ENCODE data around the gene IRX3.
A peak's percentile ranks its signal among the peaks of the same experiment; 100 is the strongest.

Gene IRX3

DNA sequence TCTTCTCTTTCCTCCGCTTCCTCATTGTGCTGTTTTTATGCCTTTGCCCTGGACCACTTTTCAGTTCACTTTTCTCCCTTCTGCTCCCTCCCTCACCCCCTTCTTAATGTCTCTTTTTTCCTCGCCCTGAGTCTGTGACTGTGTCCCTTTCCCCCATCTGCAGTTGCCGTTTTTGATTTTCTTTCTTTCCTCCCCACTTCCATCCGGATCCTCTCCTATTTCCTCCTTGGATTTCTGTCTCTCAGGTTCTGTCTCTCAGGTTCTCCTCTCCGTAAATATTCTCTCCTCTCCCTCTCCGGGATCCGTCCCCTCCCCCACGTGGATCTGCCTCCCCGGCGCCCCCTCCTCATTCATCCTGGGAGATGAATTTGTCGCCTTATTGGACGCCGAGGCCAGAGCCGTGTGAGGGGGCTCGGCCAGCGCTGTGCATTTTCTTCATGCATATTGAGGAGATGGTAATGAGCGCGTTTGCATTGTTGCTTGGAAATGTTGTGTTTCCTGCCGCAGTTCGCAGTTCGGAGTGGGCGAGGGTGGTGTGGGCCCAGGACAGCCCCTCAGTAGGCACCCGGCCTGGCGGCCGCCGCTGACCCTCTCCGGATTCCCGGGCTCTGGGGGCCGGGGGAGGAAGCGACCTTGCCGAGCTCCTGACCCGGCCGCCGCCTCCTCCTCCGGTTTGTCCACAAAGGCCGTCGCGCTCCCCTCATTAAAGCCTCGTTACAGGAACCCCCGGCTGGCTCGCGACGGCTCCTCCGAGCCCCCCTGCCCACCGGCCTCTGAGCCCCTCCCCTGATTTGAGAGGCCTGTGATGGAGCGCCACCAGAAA is 4.5 kb upstream of the IRX3 start:
- no peak for DNase-seq

DNA sequence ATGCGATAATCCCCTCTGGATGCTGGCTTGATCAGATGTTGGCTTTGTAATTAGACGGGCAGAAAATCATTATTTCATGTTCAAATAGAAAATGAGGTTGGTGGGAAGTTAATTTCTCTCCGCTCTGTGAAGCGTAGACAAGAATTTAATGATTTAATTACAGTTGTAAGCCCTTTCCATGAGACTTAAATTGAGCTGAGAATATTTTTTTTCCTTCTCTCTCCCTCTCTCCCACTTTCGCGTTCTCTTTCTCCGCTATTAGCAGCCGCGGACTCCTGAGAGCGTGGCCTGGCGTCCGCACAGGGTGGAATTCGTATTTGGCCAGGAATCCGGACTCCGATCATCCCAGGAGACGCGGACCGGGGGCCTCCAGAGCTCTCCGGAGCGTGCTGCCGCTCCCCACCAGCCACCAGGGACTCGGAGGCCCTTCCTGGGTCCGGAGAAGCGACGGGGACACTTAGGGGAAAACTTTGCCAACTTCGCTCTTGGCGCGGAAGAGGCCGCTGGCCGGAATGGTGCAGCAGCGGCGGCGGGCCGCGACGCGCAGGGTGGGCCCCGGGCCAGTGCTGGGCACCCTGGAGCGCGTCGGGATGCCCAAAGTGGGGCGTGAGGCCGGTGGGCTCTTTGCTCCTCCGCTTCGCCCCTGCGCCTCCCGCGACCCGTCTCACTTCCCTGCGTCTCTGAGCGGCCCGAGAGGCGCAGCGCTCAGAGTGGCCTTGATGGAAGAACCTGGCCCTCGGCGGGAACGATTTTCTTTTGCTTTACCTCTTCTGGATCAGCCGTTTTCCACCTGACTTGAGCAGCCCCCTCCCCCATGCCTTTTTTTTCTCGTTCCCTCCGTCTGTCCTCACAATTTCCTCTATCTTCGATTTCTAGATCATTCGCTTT is 3.6 kb upstream of the IRX3 start:
- DNase-seq: no peak

DNA sequence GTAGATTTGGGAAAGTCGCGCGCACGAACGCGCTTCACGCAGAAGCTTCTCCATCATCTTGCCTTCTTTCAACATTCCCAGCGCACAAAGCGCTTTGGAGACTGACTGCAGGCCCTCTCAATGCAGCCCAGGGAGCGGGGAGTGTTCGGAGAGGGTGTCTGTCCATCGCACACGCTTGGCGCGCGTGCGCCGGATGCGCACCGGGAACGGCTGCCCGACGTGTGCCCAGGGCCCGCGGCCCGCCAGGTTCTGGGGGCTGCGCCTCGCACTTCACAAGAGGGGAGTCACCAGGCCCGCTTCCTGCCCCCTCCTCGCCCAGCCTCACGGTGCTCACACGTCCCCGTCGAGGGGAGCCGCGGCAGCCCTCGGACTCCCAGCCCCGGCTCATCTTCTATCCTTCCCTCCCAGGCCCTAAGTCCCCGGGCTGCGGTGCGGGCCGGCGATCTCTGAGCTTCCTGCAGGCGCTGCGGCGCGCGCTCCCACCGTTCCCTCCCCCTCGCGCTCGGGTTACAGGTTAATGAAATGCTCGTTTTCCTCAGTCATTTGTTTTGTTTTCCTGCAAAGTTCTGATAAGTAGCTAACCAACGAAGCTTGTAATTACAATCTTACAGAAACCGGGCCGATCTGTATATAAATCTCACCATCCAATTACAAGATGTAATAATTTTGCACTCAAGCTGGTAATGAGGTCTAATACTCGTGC is 2.8 kb upstream of the IRX3 start:
- no peak for DNase-seq

DNA sequence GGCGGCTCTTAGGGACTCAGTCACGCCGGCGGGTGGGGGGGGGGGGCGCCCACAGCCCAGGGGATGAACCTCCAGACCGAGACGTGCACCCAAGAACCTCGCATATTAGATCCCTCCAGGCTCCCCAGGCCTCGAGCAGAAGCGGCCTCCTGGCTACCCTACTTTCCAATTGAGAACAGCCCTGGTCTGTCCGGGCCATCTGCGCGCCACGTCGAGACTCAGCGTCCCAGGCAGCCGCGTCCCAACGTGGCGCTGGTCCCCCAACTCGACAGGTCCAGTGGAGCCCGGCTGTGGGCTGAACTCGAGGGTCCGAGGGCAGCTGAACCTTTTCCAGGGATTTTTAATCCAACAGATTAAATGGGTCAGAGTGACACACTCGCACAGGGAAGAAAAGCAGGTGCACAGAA is 2.3 kb upstream of the IRX3 start:
- no peak for DNase-seq

DNA sequence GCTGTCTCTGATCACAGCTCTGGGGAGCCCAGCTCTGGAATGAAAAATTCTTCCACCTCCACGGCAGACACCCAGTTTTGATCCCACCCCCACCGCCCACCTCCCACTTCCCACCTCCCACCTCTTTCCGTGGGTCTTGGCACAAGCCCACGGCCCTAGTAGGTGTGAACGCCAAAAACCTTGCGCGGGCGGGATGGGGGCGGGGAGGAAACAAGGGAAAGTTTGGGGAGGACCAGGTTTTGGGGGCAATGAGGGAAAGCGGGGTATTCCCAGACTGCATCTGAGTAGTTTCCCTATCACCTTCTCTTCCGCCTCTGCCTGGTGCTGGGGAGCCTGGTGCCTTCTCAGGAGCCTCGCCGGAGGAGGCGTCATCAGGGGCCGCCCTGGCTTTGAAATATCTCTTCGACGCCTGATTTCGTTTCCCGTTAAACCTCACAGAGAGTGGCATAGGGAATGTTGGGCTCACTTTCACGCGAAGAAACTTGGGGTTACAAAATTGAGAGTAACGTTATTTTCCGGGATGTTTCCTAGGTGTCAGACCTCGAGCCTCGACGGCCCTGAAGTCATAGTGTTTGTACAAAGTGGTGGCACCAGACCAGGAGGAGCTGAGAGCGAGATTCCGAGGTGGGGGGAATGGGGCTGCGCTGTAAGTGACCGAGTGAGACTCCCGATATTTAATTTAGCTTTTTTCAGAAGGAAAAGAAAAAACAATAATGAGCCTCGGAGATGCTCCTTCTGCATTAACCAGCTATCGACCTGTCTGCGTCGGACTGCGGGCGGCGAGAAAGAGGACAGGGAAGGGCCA is 1.6 kb upstream of the IRX3 start:
- DNase-seq: no peak

DNA sequence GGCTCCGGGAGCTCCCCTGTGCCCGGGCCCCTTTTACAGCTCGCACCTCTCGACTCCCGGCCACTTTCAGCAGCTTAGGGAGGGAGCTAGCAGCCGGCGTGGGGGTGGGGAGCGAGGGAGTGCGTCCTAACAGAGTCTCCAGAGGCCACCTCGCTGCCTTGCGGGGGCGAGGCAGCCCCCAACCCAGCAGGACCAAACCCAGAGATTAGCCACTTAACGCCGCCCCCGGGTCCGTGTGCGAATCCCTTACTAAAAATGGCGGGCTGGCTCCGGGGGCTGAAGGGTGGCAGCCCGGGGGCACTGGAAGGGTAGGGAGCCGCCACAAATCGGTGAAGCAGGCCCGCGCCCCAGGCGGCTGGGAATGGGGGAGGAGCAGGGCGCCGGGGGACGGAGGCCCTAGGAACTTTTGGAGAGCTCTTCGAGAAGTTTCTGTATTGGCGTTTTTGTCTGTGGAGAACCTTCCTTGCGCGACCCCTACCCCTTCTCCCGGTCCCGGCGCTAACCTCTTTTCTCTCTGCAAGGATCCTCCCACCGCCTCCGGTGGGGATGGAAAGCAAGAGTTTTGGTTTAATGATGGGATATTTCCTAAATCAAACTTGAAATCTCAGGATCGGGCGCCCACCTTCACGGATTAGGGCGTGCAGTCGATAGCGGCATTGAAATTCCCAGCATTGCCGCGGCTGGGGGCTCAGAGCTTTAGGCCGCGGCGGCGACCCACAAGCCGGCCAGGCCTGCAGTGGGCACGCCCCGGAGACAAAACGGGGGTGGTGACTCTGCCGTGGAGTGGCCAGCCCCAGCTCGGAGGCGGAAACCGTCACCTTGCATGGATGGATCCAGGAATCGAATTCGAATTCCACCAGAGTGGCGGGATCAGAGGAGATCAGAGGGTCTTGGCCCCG is 793 bp upstream of the IRX3 start:
- no peak for DNase-seq

DNA sequence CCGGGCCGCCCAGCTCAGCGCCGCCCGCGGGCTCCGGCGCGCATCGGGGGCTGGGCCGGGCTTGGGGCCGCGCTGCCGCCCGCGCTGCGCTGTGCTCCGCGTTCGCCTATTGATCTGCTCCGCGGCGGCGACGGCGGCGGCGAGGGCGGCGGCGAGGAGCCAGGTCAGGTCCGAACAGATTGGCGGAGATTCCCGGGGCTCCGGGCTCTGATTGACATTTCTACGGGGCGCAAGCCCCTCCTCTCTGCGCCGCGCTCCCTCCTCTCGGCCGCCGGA is 559 bp downstream of the IRX3 start:
- DNase-seq: no peak

DNA sequence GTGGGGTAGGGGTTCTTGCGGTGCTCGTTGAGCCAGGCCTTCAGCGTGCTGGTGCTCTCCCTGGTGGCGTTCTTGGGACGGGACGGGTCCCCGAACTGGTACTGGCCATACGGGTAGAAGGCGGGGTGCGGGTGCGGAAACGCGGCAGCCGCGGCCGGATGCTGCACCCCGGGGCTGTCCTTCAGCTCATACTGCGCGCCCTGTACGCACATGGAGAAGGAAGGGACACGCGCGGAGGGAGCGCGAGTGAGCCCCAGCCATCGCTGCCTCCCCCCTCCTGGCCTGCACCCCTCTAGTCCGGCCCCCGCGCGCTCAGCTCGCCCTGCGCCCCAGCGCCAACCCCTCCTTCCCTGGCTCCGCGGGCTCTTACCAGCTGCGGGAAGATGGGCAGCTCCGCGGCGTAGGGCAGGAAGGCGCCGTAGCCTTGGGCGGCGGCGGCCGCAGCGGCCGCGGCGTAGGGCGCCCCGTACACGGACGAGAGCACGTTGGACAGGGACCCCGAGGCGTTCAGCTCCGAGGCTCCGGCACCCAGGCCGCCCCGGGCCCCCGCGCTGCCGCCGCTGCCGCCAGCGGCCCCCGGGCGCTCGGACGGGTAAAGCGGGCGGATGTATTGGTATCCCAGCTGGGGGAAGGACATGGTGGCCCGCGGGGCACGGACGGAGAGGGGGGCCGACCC is 1.0 kb downstream of the IRX3 start:
- no peak for DNase-seq

DNA sequence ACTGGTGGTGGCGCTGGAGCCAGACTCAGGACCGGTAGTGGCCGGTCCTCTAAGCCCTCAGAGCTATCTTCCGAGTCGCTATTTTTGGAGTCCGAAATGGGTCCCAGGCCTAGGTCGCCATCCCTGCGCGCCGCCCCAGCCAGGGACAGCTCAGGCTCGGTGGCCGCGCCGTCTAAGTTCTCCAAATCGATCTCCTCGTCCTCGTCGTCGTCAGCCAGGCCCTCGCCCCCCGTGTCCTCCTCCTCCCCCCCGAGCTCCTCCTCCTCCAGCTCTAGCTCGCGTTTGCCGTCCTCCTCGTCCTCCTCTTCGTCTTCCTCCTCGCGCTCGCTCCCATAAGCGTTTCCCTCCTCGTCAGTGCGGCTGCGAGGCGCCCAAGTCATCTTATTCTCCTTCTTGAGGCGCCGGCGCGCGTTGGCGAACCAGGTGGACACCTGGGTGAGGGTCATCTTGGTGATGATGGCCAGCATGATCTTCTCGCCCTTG is 1.6 kb downstream of the IRX3 start:
- DNase-seq: no peak

DNA sequence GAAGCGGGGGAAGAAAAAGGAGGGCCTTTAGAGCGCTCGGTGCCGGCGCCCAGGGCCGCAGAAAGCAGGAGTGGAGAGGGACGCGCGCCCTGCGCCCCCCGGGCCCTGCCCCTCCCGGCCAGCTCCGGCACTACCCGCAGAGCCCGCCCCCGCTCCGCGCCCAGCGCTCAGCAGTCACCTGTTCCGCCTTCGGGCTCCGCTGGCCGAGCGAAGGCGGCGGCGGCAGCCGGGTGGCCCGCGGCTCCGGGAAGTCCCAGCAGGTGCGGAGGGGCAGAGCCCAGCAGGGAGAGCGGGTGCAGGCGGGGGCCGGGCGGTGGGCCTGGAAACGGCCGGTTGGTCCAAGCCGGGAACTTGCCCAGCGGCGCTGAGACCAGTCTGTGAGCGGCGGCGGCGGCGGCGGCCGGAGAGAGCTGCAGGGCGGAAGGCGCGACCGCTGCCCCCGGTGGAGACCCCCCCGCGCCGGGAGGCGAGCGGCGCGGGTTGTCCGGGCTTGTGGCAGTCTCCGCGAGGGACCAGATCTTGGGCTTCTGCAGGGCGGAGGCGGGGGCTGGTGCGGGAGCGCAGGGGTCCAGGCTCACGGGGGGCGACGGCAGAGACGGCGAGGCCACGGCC is 2.2 kb downstream of the IRX3 start:
- DNase-seq: peak in 2 of 4 experiments; percentile 10 to 29

DNA sequence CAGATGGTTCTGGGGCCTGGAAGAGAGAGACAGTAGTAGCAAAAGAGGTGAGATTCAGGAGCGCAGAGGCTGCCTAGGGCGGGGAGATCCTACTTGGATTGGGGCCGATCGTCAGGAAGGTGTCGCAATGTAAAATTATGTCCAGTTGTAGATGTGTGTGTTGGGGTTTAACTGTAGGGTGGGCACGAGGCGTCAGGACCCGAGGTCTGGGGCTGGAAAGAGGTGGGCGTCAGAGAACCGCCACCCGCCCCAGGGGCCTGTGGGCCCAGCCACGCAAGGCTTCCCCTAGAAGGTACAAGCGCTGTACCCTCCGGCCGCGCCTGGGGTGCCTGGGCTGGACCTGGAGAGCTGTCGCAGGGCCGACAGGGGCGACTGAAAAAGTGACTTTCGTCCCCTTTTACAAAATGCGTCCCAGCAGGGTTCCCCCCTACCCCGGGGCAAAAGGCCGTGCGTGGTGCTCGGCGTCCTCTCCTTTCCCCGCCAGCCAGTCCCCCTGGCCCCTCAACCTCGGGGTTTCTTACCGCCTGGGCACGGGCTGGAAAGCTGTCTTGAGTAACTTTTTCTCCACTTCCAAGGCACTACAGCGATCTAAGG is 2.8 kb downstream of the IRX3 start:
- DNase-seq: no peak

DNA sequence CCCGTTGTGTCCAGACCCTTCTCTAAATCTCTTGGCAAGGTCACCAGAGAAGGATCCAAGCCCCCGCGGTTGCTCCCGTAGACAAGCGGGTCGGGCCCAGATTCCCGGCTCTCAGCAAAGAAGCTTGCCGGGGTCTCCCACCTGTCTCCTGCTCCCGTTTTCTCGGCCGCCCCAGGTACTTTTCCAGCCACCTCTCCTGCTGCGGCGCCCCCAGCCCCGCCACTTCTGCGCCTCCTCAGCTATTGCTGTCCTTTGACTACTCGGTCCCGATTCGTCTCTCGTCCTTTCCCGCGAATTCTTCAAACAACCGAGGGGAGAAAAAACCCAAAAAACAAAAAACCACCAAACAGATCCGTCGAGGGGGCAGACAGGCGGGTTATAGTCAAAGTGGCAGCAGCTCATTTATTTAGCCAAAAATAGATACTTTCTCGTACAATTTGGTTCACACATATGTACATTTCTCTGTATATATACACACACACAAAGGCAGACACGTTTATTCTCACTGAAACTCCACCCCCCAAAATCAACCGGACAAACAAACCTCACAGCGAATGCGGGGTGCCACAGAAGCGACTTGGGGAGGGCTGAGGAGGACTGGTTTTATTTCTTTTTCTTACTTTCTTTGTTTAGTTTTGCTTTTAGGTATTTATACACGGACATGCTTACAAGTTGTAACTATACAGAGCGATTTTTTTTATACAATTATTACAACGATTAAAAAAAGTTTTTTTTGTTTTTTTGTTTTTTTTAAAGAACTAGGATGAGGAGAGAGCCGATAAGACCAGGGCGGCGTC is 3.5 kb downstream of the IRX3 start:
- DNase-seq: no peak

DNA sequence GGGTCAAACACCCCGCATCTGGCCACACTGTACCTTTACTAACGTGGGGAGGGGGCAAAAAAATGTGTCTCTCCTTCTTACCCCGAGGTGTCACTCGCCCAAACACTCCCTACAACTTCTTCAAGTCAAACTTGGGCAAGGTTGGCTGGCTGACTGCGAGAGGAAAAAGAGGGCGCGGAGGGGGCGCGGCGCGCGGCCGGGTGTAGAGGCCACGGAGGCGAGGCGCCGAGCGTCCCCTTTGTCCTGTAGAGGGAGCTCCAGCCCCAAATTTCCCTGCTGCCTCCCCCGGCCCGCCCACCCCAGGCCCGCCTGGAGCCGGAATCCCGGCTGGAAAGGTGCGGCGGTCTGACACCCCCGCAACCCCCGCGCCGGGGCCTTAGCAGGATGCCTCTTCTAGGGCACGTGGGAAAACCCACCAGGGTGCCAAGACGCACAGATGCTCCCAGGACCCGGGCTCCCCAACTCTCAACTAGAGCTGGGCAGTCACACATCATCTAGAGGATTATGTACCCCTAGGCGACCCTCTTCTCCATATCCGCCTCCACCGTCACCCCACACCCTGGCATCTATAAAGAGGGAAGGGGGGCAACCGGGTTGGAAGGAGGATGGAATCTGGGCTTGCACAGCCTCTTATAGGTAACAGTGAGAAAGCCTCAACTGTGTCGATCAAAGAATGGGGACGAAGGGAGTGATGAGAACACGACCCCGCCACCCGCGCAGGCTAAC is 4.2 kb downstream of the IRX3 start:
- peak; percentile 12 to 63 (median 39) for DNase-seq

DNA sequence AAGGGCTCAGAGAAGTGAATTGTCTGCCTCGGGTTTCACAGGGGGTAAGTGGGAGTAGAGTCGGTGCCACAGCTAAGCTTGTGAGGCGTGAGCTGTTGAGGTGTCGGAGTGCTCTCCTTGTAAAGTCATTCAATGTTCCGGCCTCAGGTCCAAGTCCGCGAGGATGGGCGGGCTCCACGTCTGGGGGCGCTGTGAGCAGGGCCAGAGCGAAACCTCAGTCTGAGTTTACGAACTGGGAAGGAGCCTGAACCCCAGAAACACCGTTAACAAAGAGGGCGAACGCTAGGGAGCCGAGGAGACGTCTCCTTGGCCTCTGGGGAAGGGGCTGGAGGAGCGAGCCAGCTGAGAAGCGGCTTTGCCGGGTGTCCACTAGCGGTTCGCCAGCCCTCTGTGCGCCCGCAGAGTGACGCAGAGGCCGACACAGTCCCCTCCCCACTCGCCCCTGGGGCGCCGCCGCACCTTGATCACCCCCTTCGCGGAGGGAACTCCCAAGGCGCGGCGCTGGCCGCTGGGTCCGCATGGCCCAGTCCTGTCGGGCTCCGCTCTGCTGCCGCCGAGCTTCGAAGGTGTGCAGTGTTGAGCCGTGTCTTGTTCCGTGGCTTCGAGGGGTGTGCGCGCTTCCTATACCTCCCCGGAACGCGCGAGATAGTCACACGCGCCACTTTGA is 4.9 kb downstream of the IRX3 start:
- no peak for DNase-seq

DNA sequence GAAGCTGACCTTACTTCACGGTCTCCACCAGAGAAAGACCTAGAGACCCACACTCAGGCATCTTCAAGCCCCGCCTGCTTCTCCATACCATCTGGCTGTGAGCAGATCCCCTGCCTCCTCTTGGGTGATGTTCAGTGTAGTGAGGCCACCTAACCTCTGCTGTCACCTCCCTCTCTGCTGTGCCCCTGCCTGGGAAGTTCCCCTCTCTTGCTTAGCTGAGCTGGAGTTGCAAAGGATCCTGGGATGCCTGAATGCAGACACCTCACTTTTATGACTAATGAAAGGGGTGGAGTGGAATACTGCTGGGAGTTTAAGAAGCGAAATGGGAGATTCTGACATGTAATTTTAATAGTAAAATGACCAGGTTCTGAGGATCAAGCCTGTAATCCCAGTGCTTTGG is 5.8 kb downstream of the IRX3 start:
- no peak for DNase-seq

DNA sequence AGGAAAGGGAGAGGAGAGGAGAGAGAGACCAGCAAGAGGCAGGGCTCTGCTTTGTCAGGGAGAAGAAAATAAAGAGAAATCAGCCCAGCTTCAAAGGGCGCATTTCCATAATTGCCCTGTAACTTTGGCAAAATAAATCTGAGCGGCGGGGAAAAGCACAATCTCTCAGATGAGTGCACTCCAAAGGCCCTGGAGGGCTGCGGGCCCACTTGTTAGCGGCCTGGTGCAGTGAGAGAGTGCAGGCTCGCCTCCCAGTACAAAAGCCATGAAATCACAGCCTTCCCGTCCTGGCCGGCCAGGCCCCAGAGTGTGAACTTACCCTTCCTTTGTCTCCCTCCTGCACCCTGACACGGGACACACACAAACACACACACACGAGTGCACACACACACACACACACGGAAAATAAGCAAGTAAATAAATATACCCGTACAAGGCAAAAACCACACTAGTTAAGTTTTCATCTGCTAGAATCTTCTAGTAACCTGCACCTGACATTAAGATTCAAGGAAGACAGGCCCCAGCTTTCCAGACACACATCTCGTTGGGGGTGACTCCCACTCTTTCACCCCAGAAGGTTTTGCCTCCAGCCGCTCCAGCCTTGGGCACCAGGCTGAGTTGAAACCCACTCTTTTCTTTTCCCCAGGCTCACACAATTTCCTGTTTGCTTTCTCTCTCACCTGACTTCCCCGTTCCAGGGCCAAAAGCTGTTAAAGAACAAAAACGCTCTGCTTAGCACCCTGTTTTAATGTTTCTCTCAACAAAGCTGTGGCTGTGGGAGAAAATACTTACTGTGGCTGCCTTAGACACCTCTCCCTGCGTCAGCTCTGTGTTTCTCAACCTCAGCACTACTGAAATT is 8.5 kb downstream of the IRX3 start:
- no peak for DNase-seq

DNA sequence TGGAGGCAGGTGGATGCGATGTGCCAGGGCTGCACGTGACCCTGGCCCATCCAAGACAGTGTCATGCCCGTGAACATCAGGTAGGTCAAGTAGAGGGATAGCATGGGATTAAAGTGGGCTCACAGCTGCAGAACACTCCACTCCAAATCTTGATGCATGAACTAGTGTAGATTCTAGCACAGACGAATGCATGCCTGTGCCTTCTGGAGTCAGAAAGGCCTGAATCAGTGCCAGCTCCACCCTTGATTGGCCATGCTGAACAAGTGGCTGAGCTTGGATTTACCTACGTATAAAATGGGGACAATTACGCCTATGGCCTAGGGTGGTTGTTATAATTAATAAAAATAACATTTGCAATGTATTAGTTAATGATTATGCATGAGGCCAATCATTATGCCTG is 10.6 kb downstream of the IRX3 start:
- DNase-seq: no peak

Measured in suppressor macrophage (primary cell).